ENCODE data around the gene CPSF4L. TPM values are rescaled to one million over a fixed set of nuclear protein-coding genes. Genes with fewer than 3 reads are reported as not detected.
A peak's percentile ranks its signal among the peaks of the same experiment; 100 is the strongest.

The CPSF4L gene
- total and polyA plus RNA-seq, 5 donors from 2014 or later, result not detected

- no peaks in the 10 kb centered on the region for H3K9me3 Mint-ChIP-seq
- peak overlapping the region; percentile 8 to 59 (median 32) for H3K4me3 Mint-ChIP-seq
- H3K4me1 ChIP-seq (ENCODE audit: control insufficient read depth, insufficient read depth, low read length, poor library complexity, severe bottlenecking), result peaks cover 46% of the 10 kb centered on the region
- H3K9me3 ChIP-seq (ENCODE audit: control insufficient read depth in 2 of 2, low read length in 2 of 2), result no peaks in the 10 kb centered on the region
- H3K4me1 Mint-ChIP-seq, result peaks cover 36 to 66% (median 54%) of the 10 kb centered on the region in 4 donors
- peak overlapping the region; percentile 1 to 89 (median 69) for H3K27ac Mint-ChIP-seq
- H3K4me3 ChIP-seq (ENCODE audit: low read depth, low read length), result no peak overlapping the region
- peaks cover 11% of the 10 kb centered on the region for H3K36me3 Mint-ChIP-seq
- no peaks in the 10 kb centered on the region for H3K27me3 Mint-ChIP-seq
- H3K36me3 ChIP-seq (ENCODE audit: control insufficient read depth, insufficient read depth, low read length), result peaks cover 11% of the 10 kb centered on the region
- peak overlapping the region; percentile 21 for H3K27ac ChIP-seq (ENCODE audit: insufficient read depth, low read length, poor library complexity, severe bottlenecking)
- no peaks in the 10 kb centered on the region for H3K27me3 ChIP-seq (ENCODE audit: control insufficient read depth, insufficient read depth, low read length)
- no peak for ATAC-seq (ENCODE audit: low read depth in 2 of 2)
- no peak for DNase-seq
These were observed 36.9 kb downstream of the CPSF4L start for GRCh38 chr17:73224663-73225305.

DNA sequence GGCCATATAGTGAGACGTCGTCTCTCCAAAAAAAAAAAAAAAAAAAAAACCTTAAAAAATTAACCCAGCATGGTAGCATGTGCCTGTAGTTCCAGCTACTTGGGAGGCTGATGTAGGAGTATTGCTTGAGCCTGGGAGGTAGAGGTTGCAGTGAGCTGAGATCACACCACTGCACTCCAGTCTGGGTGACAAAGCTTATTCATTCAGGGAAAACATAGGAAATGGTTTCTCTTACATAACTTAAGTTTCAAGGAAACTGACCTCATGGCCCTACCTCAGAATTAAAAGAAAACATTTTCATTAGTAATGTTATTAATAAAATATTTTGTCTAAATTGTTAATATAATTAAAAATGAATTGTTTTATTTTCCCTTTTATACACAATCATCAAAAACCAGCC is 37.4 kb downstream of the CPSF4L start:
- Mint-ChIP-seq H3K36me3 (peaks cover 11% of the 10 kb centered on the region), H3K9me3 (no peaks in the 10 kb centered on the region), H3K4me1 (peaks cover 34 to 63% (median 52%) of the 10 kb centered on the region in 4 donors), H3K27ac (peak overlapping the region in 1 of 3 donors; percentile 69), H3K4me3 (peak overlapping the region in 3 of 4 donors; percentile 8 to 59 (median 51)), H3K27me3 (no peaks in the 10 kb centered on the region)
- Histone ChIP-seq H3K4me1 (ENCODE audit: control insufficient read depth, insufficient read depth, low read length, poor library complexity, severe bottlenecking) (peaks cover 42% of the 10 kb centered on the region), H3K4me3 (ENCODE audit: low read depth, low read length) (no peak overlapping the region), H3K27me3 (ENCODE audit: control insufficient read depth, insufficient read depth, low read length) (no peaks in the 10 kb centered on the region), H3K27ac (ENCODE audit: insufficient read depth, low read length, poor library complexity, severe bottlenecking) (no peak overlapping the region), H3K36me3 (ENCODE audit: control insufficient read depth, insufficient read depth, low read length) (peaks cover 11% of the 10 kb centered on the region), H3K9me3 (ENCODE audit: control insufficient read depth in 2 of 2, low read length in 2 of 2) (no peaks in the 10 kb centered on the region)
- no peak for ATAC-seq (ENCODE audit: low read depth in 2 of 2)
- no peak for DNase-seq

DNA sequence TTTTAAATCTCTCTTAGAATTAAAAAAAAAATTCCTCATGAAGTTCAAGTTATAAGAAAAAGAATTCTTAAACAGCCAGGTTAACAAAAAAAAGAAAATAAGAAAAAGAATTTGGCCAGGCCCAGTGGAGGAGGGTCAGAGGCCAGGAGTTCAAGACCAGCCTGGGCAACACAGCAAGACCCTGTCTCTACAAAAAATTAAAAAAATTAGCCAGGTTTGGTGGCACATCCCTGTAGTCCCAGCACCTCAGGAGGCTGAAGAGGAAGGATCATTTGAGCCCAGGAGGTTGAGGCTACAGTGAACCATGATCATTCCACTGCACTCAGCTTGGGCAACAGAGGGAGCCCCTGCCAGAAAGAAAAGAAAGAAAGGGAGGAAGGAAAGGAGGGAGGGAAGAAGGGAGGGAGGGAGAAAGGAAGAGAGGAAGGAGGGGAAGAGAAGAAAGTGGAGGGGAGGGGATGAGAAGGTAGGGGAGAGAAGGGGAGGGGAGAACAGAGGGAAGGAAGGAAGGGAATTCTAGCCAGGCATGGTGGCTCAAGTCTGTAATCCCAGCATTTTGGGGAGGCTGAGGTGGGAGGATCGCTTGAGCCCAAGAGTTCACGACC is 38.0 kb downstream of the CPSF4L start:
- H3K4me1 ChIP-seq (ENCODE audit: control insufficient read depth, insufficient read depth, low read length, poor library complexity, severe bottlenecking), result peaks cover 37% of the 10 kb centered on the region
- H3K27me3 ChIP-seq (ENCODE audit: control insufficient read depth, insufficient read depth, low read length), result no peaks in the 10 kb centered on the region
- DNase-seq, result no peak
- Mint-ChIP-seq H3K4me1 (peaks cover 28 to 58% (median 48%) of the 10 kb centered on the region in 4 donors), H3K9me3 (no peaks in the 10 kb centered on the region), H3K27ac (peak overlapping the region in 1 of 3 donors; percentile 58), H3K27me3 (no peaks in the 10 kb centered on the region), H3K36me3 (peaks cover 11% of the 10 kb centered on the region), H3K4me3 (peak overlapping the region in 1 of 4 donors; percentile 50)
- no peak overlapping the region for H3K27ac ChIP-seq (ENCODE audit: insufficient read depth, low read length, poor library complexity, severe bottlenecking)
- peaks cover 11% of the 10 kb centered on the region for H3K36me3 ChIP-seq (ENCODE audit: control insufficient read depth, insufficient read depth, low read length)
- H3K4me3 ChIP-seq (ENCODE audit: low read depth, low read length), result no peak overlapping the region
- H3K9me3 ChIP-seq (ENCODE audit: control insufficient read depth in 2 of 2, low read length in 2 of 2), result no peaks in the 10 kb centered on the region
- ATAC-seq (ENCODE audit: low read depth in 2 of 2), result no peak

DNA sequence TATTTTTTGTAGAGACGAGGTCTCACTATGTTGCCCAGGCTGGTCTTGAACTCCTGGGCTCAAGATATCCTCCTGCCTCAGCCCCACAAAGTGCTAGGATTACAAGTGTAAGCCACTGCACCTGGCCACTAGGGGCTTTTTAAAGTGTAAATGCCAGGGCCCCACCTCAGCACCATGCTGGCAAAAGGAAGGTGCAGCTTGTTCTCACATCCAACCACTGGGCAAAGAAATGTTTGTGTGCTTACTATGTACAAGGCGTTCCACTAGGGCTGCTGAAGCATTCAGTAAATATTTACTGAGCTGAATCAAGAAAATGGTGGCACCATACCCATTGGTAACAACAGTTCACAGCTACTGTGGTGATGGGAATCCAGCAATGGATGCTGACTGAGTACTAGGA is 46.2 kb downstream of the CPSF4L start:
- DNase-seq (no peak), ATAC-seq (ENCODE audit: low read depth in 2 of 2) (no peak)
- H3K27ac ChIP-seq (ENCODE audit: insufficient read depth, low read length, poor library complexity, severe bottlenecking), result no peak overlapping the region
- Mint-ChIP-seq H3K9me3 (no peaks in the 10 kb centered on the region), H3K4me1 (peaks cover 20 to 55% (median 36%) of the 10 kb centered on the region in 4 donors), H3K27ac (peak overlapping the region; percentile 27 to 89 (median 43)), H3K36me3 (peaks cover 25% of the 10 kb centered on the region), H3K27me3 (no peaks in the 10 kb centered on the region), H3K4me3 (peak overlapping the region in 1 of 4 donors; percentile 14)
- no peaks in the 10 kb centered on the region for H3K27me3 ChIP-seq (ENCODE audit: control insufficient read depth, insufficient read depth, low read length)
- H3K4me3 ChIP-seq (ENCODE audit: low read depth, low read length), result no peak overlapping the region
- H3K4me1 ChIP-seq (ENCODE audit: control insufficient read depth, insufficient read depth, low read length, poor library complexity, severe bottlenecking), result peaks cover 26% of the 10 kb centered on the region
- H3K9me3 ChIP-seq (ENCODE audit: control insufficient read depth in 2 of 2, low read length in 2 of 2), result no peaks in the 10 kb centered on the region
- peaks cover 16% of the 10 kb centered on the region for H3K36me3 ChIP-seq (ENCODE audit: control insufficient read depth, insufficient read depth, low read length)

GRCh38 chr17:73214851-73215250 is 46.8 kb downstream of the CPSF4L start:
- DNase-seq (no peak), ATAC-seq (ENCODE audit: low read depth in 2 of 2) (no peak)
- Mint-ChIP-seq H3K27ac (peak overlapping the region in 2 of 3 donors; percentile 34 to 89), H3K9me3 (no peaks in the 10 kb centered on the region), H3K4me1 (peaks cover 21 to 59% (median 40%) of the 10 kb centered on the region in 4 donors), H3K27me3 (no peaks in the 10 kb centered on the region), H3K36me3 (peaks cover 29% of the 10 kb centered on the region), H3K4me3 (peak overlapping the region in 1 of 4 donors; percentile 14)
- Histone ChIP-seq H3K9me3 (ENCODE audit: control insufficient read depth in 2 of 2, low read length in 2 of 2) (no peaks in the 10 kb centered on the region), H3K4me1 (ENCODE audit: control insufficient read depth, insufficient read depth, low read length, poor library complexity, severe bottlenecking) (peaks cover 26% of the 10 kb centered on the region), H3K27me3 (ENCODE audit: control insufficient read depth, insufficient read depth, low read length) (no peaks in the 10 kb centered on the region), H3K4me3 (ENCODE audit: low read depth, low read length) (no peak overlapping the region), H3K27ac (ENCODE audit: insufficient read depth, low read length, poor library complexity, severe bottlenecking) (no peak overlapping the region), H3K36me3 (ENCODE audit: control insufficient read depth, insufficient read depth, low read length) (peaks cover 17% of the 10 kb centered on the region)

DNA sequence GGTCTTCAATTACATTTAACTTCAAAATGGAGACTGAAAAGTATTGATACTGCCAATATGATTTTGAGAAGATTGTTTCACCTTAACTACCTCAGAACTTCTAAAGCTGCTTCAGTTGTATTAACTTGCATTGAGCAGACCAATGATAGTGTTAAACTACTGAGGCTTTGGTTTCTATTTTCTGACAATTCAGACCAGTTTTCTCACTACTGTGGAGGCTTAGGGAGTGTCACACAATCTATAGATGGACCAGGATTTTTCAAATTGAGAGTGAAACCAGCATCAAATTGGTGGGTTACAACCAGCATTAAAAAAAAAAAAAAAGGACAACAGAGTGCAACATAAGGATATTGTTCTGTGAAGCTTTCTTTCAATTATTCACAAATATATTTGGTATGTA is 47.7 kb downstream of the CPSF4L start:
- ATAC-seq (ENCODE audit: low read depth in 2 of 2) (no peak), DNase-seq (no peak)
- Histone ChIP-seq H3K27me3 (ENCODE audit: control insufficient read depth, insufficient read depth, low read length) (no peaks in the 10 kb centered on the region), H3K27ac (ENCODE audit: insufficient read depth, low read length, poor library complexity, severe bottlenecking) (no peak overlapping the region), H3K4me3 (ENCODE audit: low read depth, low read length) (no peak overlapping the region), H3K4me1 (ENCODE audit: control insufficient read depth, insufficient read depth, low read length, poor library complexity, severe bottlenecking) (peaks cover 26% of the 10 kb centered on the region), H3K9me3 (ENCODE audit: control insufficient read depth in 2 of 2, low read length in 2 of 2) (no peaks in the 10 kb centered on the region), H3K36me3 (ENCODE audit: control insufficient read depth, insufficient read depth, low read length) (peaks cover 25% of the 10 kb centered on the region)
- H3K9me3 Mint-ChIP-seq, result no peaks in the 10 kb centered on the region
- H3K36me3 Mint-ChIP-seq, result peaks cover 33% of the 10 kb centered on the region
- H3K4me3 Mint-ChIP-seq, result no peak overlapping the region
- no peaks in the 10 kb centered on the region for H3K27me3 Mint-ChIP-seq
- H3K27ac Mint-ChIP-seq, result peak overlapping the region; percentile 16 to 70 (median 49)
- peaks cover 22 to 57% (median 40%) of the 10 kb centered on the region in 4 donors for H3K4me1 Mint-ChIP-seq

- Histone ChIP-seq H3K4me1 (ENCODE audit: control insufficient read depth, insufficient read depth, low read length, poor library complexity, severe bottlenecking) (peaks cover 26% of the 10 kb centered on the region), H3K9me3 (ENCODE audit: control insufficient read depth in 2 of 2, low read length in 2 of 2) (no peaks in the 10 kb centered on the region), H3K27me3 (ENCODE audit: control insufficient read depth, insufficient read depth, low read length) (no peaks in the 10 kb centered on the region), H3K27ac (ENCODE audit: insufficient read depth, low read length, poor library complexity, severe bottlenecking) (peak overlapping the region; percentile 65), H3K36me3 (ENCODE audit: control insufficient read depth, insufficient read depth, low read length) (peaks cover 47% of the 10 kb centered on the region), H3K4me3 (ENCODE audit: low read depth, low read length) (peak overlapping the region; percentile 48)
- DNase-seq (peak; percentile 44 to 75 (median 57)), ATAC-seq (ENCODE audit: low read depth in 2 of 2) (peak in 1 of 2 donors; percentile 64)
- no peaks in the 10 kb centered on the region for H3K9me3 Mint-ChIP-seq
- peaks cover 5% of the 10 kb centered on the region for H3K27me3 Mint-ChIP-seq
- H3K27ac Mint-ChIP-seq, result peak overlapping the region; percentile 57 to 90 (median 88)
- H3K4me1 Mint-ChIP-seq, result peaks cover 25 to 50% (median 38%) of the 10 kb centered on the region in 4 donors
- H3K4me3 Mint-ChIP-seq, result peak overlapping the region; percentile 56 to 84 (median 82)
- peaks cover 51% of the 10 kb centered on the region for H3K36me3 Mint-ChIP-seq
These were observed 49.9 kb downstream of the CPSF4L start for GRCh38 chr17:73211745-73212144.
